Ovary (tissue), 3 donors: Measurements from ENCODE around the gene STYXL1.

Experiments used
- CTCF ChIP-seq, 3 donors: fragments of 450-650 bp in 2 of 3; fragments of 200-600 bp in 1 of 3; IDR thresholded peaks; one replicate each; pipeline versions ENCODE4 v1.5.1 to v1.8.0; 2016 to 2022; ENCODE audit warnings: antibody characterized with exemption in 3 of 3, mild to moderate bottlenecking in 1 of 3
- EP300 ChIP-seq: sonication (generic); formaldehyde crosslinking; IDR thresholded peaks from one replicate; pipeline ENCODE4 v1.6.1; 2017; ENCODE audit warnings: antibody characterized with exemption
- POLR2A ChIP-seq: fragments of 450-650 bp; IDR thresholded peaks from one replicate; pipeline ENCODE4 v1.6.1; 2017; ENCODE audit warnings: antibody characterized with exemption, mild to moderate bottlenecking, moderate library complexity
- donor health status: DM: no; HTN: no; CAD: no.

GRCh38 chr7:76065016-76065612 is 17.3 kb upstream of the STYXL1 start:
- no peak for TF ChIP-seq CTCF (IDR thresholded peaks at IDR 0.05)
- TF ChIP-seq POLR2A = no peak
- no peak for TF ChIP-seq EP300
